SU-DHL-6 (cell line): Measurements from ENCODE around the gene MYH15.
A peak's percentile ranks its signal among the peaks of the same experiment; 100 is the strongest.

Source experiments
- H2AFZ ChIP-seq: fragments of 200-600 bp; sonication (generic); 2 replicates; pipeline ENCODE4 v1.6.1; 2014; ENCODE audit warnings: low read depth, mild to moderate bottlenecking, moderate library complexity, mixed read lengths, antibody characterized with exemption, low read length; ENCODE audit not compliant: severe bottlenecking
- H3F3A ChIP-seq: fragments of 200-600 bp; shearing (Covaris generic); 2 replicates; pipeline ENCODE4 v1.6.0; 2016; ENCODE audit warnings: antibody characterized with exemption, mild to moderate bottlenecking; ENCODE audit not compliant: insufficient read depth
- H3K27ac ChIP-seq: fragments of 200-600 bp; sonication (generic); 2 replicates; pipeline ENCODE4 v1.5.1; 2016; ENCODE audit warnings: low read depth, mild to moderate bottlenecking, low read length, moderate library complexity, mixed read lengths
- H3K27me3 ChIP-seq: fragments of 200-600 bp; sonication (generic), shearing (Covaris generic); 2 replicates; pipeline ENCODE4 v1.6.0; 2014; ENCODE audit warnings: mild to moderate bottlenecking, low read length
- H3K36me3 ChIP-seq: fragments of 200-600 bp; sonication (generic); 2 replicates; pipeline ENCODE4 v1.6.1; 2014; ENCODE audit warnings: mild to moderate bottlenecking, low read length, mixed read lengths
- H3K4me2 ChIP-seq: fragments of 300-600, 200-600 bp; shearing (Covaris generic), sonication (generic); 2 replicates; pipeline ENCODE4 v1.6.0; 2014; ENCODE audit warnings: low read length, low read depth, mild to moderate bottlenecking; ENCODE audit not compliant: poor library complexity, severe bottlenecking
- H3K4me3 ChIP-seq: fragments of 200-600 bp; sonication (generic); 2 replicates; pipeline ENCODE4 v1.5.1; 2014; ENCODE audit warnings: antibody characterized with exemption, low read length, mild to moderate bottlenecking, mixed read lengths; ENCODE audit not compliant: insufficient read depth, poor library complexity, severe bottlenecking
- H3K79me2 ChIP-seq: fragments of 200-600 bp; sonication (generic); 2 replicates; pipeline ENCODE4 v1.6.1; 2014; ENCODE audit warnings: mild to moderate bottlenecking, low read length, moderate library complexity; ENCODE audit not compliant: insufficient read depth
- H3K9ac ChIP-seq: fragments of 200-600 bp; sonication (generic); 2 replicates; pipeline ENCODE4 v1.7.0; 2014; ENCODE audit warnings: mild to moderate bottlenecking, low read length
- H3K9me2 ChIP-seq: fragments of 200-600 bp; sonication (generic); replicated peaks from 2 replicates; pipeline ENCODE4 v1.6.1; 2014; ENCODE audit warnings: low read length; ENCODE audit not compliant: insufficient read depth
- H3K9me3 ChIP-seq: fragments of 200-600 bp; sonication (generic); 2 replicates; pipeline ENCODE4 v1.6.1; 2014; ENCODE audit warnings: low read length, mixed read lengths; ENCODE audit not compliant: insufficient read depth
- H4K20me1 ChIP-seq: fragments of 200-600 bp; sonication (generic); 2 replicates; pipeline ENCODE4 v1.6.1; 2014; ENCODE audit warnings: low read depth, mild to moderate bottlenecking, antibody characterized with exemption, low read length, moderate library complexity, mixed read lengths
- EZH2phosphoT487 ChIP-seq: fragments of 200-600 bp; sonication (generic), shearing (Covaris generic); conservative IDR thresholded peaks from 2 replicates; pipeline ENCODE4 v1.6.1; 2018; ENCODE audit warnings: mild to moderate bottlenecking, antibody characterized with exemption, low read length, moderate library complexity, mixed read lengths
- TF ChIP-seq, protein P1 (sequence below): fragments of 200-600 bp; sonication (generic); IDR thresholded peaks from one replicate; pipeline ENCODE4 v1.5.1; 2017; ENCODE audit warnings: antibody characterized with exemption, mild to moderate bottlenecking, low read length, moderate library complexity; ENCODE audit not compliant: insufficient read depth, poor library complexity, severe bottlenecking

The MYH15 gene

GRCh38 chr3:108406661-108407206 lies 103.7 kb downstream of the MYH15 start:
- H2AFZ ChIP-seq: peak overlapping the region; percentile 60
- H3K4me3 ChIP-seq: no peak overlapping the region
- no peaks in the 10 kb centered on the region for H3K36me3 ChIP-seq
- H3K27ac ChIP-seq: no peak overlapping the region
- H4K20me1 ChIP-seq: no peaks in the 10 kb centered on the region
- H3K9me2 ChIP-seq: no peaks in the 10 kb centered on the region
- H3K79me2 ChIP-seq: no peaks in the 10 kb centered on the region
- H3K27me3 ChIP-seq: no peaks in the 10 kb centered on the region
- H3K4me2 ChIP-seq: peak overlapping the region; percentile 30
- no peaks in the 10 kb centered on the region for H3K9me3 ChIP-seq
- no peaks in the 10 kb centered on the region for H3F3A ChIP-seq
- no peak for TF ChIP-seq EZH2phosphoT487
- H3K9ac ChIP-seq: no peak overlapping the region

DNA sequence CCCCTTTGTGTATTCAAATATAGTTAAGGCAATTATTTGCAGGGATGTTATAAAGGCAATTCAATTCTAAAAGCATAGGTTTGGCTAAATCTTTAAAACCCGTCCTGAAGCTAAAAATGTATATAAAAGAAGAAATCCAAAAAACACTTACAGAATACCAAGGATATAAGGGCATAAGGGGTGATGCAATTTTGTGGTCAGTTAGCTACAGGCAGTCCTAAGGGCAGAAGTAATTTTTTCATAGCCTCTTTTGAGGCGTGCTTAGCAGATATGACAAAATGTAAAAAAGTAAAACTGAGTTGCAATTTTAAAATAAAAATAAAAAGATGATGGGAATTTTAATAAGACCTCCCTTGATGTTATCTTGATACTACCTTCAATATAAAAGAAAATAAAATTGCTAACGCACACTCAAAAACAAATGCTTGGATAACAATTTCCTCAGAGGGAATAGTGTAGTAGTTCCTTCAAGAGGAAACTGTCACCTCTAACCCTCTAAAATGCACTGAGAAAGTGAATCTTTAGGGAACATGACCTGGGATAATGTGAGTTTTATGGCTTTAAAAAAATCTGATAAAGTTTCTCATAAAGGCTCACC lies 104.2 kb downstream of the MYH15 start:
- Histone ChIP-seq H3K4me2 (no peak overlapping the region), H3K27me3 (no peaks in the 10 kb centered on the region), H3K9ac (no peak overlapping the region), H3K9me2 (no peaks in the 10 kb centered on the region), H4K20me1 (no peaks in the 10 kb centered on the region), H3F3A (no peaks in the 10 kb centered on the region), H3K36me3 (no peaks in the 10 kb centered on the region), H3K9me3 (no peaks in the 10 kb centered on the region), H3K4me3 (no peak overlapping the region), H2AFZ (no peak overlapping the region), H3K79me2 (no peaks in the 10 kb centered on the region), H3K27ac (no peak overlapping the region)
- TF ChIP-seq, protein P1, sequence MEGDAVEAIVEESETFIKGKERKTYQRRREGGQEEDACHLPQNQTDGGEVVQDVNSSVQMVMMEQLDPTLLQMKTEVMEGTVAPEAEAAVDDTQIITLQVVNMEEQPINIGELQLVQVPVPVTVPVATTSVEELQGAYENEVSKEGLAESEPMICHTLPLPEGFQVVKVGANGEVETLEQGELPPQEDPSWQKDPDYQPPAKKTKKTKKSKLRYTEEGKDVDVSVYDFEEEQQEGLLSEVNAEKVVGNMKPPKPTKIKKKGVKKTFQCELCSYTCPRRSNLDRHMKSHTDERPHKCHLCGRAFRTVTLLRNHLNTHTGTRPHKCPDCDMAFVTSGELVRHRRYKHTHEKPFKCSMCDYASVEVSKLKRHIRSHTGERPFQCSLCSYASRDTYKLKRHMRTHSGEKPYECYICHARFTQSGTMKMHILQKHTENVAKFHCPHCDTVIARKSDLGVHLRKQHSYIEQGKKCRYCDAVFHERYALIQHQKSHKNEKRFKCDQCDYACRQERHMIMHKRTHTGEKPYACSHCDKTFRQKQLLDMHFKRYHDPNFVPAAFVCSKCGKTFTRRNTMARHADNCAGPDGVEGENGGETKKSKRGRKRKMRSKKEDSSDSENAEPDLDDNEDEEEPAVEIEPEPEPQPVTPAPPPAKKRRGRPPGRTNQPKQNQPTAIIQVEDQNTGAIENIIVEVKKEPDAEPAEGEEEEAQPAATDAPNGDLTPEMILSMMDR: no peak
- TF ChIP-seq EZH2phosphoT487: no peak

DNA sequence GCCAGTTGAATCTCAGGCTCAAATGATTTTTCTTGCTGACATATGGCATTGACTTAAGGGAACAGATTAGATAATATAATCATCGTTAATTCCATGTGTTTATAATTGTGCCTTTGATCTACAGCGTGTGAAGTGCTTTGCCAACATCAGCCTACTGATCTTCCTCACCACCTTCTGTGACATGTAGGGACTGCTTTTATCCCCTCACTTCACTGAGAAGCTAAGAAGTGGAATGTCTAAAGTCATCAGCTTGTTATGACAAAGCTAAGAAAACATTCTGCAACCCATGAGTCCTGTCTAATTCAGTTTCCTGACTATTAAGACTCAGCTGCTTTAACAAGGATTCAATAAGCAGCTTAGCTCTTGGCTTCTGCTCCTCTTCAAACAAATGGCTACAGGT lies 106.0 kb downstream of the MYH15 start:
- no peaks in the 10 kb centered on the region for H3K9me2 ChIP-seq
- no peaks in the 10 kb centered on the region for H3K9me3 ChIP-seq
- TF ChIP-seq, protein P1: no peak
- no peak for TF ChIP-seq EZH2phosphoT487
- no peak overlapping the region for H3K27ac ChIP-seq
- no peak overlapping the region for H3K4me3 ChIP-seq
- no peaks in the 10 kb centered on the region for H3F3A ChIP-seq
- H3K36me3 ChIP-seq: no peaks in the 10 kb centered on the region
- no peaks in the 10 kb centered on the region for H4K20me1 ChIP-seq
- no peak overlapping the region for H2AFZ ChIP-seq
- H3K79me2 ChIP-seq: no peaks in the 10 kb centered on the region
- no peak overlapping the region for H3K4me2 ChIP-seq
- no peaks in the 10 kb centered on the region for H3K27me3 ChIP-seq
- no peak overlapping the region for H3K9ac ChIP-seq

DNA sequence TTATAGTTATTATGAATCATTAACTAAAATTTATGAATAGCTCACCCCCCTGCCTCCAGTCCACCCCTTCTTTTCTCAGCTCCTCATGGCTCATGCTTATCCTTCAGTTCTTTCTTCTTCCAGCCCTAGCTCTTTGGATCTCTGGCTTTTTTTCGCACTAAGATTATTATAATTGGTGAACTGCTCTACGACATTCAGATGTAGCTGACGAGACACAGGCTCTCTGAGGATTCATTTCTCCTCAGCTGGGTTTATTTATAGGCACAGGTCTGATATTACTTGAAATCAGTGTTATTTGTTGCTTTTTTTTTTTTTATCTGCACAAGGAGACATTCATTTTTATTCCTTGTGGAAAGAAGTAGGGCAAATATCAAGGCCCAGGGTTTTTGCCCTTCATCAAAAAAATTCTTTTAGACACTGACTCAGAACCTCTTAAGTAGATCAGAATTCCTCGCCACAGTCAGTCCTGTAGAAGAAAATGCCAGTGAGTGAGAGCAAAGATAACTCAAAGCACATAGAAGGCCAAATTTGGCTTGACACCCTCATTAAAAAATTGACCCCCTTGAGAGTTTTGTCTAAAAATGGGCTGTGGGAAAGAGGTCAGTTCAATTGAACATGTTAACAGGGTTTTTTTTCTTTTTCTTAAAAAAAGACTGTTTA lies 106.6 kb downstream of the MYH15 start:
- no peaks in the 10 kb centered on the region for H3K27me3 ChIP-seq
- TF ChIP-seq EZH2phosphoT487: no peak
- TF ChIP-seq, protein P1: no peak
- H2AFZ ChIP-seq: no peak overlapping the region
- no peak overlapping the region for H3K4me2 ChIP-seq
- H3F3A ChIP-seq: no peaks in the 10 kb centered on the region
- no peaks in the 10 kb centered on the region for H3K9me3 ChIP-seq
- no peaks in the 10 kb centered on the region for H3K9me2 ChIP-seq
- H4K20me1 ChIP-seq: no peaks in the 10 kb centered on the region
- H3K27ac ChIP-seq: no peak overlapping the region
- H3K36me3 ChIP-seq: no peaks in the 10 kb centered on the region
- H3K79me2 ChIP-seq: no peaks in the 10 kb centered on the region
- no peak overlapping the region for H3K4me3 ChIP-seq
- H3K9ac ChIP-seq: no peak overlapping the region
